Retinal pigment epithelial cell (primary cell): ENCODE data around the gene MYL12A.

Experiments used
- DNase-seq: peaks from one replicate; pipeline ENCODE4 v3.0.0-alpha.2; 2010; ENCODE audit warnings: low read depth
- H3K4me3 ChIP-seq: 2 replicates; pipeline ENCODE4 v1.5.1; 2011; ENCODE audit warnings: mild to moderate bottlenecking, low read length, control low read depth, moderate library complexity
- TF ChIP-seq, protein P1 (sequence below): conservative IDR thresholded peaks from 2 replicates; pipeline ENCODE4 v1.5.1; 2011; ENCODE audit warnings: low read depth, low read length, control low read depth, inconsistent platforms

The MYL12A gene

DNA sequence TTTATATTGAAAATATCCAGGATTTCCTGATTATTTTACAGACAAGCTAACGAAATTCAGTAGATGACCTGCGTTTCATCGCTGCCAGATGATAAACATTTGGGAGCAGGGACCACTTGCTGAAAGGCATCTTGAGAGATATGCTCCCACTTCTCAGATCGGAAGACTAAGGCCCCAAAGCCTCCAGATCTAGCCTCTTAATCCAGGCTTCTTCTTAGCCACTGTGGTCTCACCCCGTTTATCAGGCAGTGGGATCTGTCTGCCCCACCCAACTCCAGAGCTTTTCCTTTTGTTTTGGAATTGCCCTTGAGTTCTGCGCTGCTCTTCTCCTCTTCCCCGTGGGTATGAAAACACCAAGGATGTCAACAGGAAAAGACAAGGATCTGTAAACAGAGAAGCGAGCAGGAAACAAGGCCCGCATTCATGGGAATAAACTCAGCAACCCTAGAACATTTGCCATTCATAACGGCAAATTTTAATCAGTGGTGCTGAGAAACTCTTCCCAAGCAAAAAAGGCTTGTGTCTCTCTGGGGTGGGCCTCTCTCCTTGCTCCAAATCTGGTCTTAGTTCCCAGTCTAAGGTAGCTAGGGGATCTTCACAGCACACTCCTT lies 35.8 kb downstream of the MYL12A start:
- no peak overlapping the region for H3K4me3 ChIP-seq
- no peak for DNase-seq
- TF ChIP-seq, protein P1, sequence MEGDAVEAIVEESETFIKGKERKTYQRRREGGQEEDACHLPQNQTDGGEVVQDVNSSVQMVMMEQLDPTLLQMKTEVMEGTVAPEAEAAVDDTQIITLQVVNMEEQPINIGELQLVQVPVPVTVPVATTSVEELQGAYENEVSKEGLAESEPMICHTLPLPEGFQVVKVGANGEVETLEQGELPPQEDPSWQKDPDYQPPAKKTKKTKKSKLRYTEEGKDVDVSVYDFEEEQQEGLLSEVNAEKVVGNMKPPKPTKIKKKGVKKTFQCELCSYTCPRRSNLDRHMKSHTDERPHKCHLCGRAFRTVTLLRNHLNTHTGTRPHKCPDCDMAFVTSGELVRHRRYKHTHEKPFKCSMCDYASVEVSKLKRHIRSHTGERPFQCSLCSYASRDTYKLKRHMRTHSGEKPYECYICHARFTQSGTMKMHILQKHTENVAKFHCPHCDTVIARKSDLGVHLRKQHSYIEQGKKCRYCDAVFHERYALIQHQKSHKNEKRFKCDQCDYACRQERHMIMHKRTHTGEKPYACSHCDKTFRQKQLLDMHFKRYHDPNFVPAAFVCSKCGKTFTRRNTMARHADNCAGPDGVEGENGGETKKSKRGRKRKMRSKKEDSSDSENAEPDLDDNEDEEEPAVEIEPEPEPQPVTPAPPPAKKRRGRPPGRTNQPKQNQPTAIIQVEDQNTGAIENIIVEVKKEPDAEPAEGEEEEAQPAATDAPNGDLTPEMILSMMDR, result no peak

DNA sequence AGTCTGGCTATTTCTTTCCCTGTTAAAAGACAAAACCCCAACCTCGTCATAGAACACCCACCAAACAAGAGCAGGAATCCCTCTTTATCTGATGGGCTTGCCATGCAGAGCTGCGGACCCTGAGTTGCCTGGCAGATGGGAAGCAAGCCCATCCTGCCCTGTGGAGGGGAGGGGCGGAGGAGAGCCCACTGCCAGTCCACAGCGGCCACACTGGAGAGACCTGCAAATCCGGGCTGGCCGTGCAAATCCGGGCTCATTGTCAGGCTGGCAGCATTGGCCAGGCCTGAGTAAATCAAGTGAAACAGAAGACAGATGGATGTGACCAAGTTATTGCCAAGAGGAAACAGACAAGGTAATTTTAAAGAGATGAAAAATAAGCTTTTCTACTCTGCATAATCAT lies 36.3 kb downstream of the MYL12A start:
- DNase-seq, result no peak
- no peak overlapping the region for H3K4me3 ChIP-seq
- TF ChIP-seq, protein P1, result no peak

DNA sequence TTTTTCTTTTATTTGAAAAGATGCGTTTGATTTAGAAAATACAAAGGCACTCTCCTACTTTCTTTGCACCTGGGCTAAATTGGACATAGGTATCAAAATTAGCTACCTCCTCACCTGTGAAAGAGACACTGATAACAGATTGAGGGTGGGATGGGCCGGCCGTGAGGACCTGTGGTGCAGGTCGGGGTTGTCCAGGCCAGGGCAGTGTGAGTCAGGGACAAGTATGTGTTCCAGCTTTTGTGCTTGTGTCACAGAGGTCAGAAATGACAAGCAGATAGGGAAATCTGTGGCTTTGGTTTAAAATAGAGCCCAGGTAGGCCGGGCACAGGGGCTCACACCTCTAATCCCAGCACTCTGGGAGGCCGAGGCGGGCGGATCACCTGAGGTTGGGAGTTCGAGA lies 36.9 kb downstream of the MYL12A start:
- no peak overlapping the region for H3K4me3 ChIP-seq
- TF ChIP-seq, protein P1, result no peak

DNA sequence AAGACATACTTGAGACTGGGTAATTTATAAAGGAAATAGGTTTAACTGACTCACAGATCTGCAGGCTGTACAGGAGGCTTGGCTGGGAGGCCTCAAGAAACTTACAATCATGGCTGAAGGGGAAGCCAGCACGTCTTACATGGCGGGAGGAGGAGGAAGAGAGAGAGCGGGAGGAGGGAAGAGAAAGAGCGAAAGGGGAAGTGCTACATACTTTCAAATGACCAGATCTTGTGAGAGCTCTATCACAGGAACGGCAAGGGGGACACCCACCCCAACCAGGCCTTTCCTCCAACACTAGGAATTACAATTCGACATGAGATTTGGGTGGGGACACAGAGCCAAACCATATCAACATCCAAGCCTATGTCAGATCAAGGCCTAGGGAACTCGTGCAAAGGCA lies 38.6 kb downstream of the MYL12A start:
- TF ChIP-seq, protein P1, result no peak
- H3K4me3 ChIP-seq, result no peak overlapping the region
- DNase-seq, result no peak

More for the DNA sequence above, 36.9 kb downstream of the MYL12A start:
- no peak for DNase-seq

DNA sequence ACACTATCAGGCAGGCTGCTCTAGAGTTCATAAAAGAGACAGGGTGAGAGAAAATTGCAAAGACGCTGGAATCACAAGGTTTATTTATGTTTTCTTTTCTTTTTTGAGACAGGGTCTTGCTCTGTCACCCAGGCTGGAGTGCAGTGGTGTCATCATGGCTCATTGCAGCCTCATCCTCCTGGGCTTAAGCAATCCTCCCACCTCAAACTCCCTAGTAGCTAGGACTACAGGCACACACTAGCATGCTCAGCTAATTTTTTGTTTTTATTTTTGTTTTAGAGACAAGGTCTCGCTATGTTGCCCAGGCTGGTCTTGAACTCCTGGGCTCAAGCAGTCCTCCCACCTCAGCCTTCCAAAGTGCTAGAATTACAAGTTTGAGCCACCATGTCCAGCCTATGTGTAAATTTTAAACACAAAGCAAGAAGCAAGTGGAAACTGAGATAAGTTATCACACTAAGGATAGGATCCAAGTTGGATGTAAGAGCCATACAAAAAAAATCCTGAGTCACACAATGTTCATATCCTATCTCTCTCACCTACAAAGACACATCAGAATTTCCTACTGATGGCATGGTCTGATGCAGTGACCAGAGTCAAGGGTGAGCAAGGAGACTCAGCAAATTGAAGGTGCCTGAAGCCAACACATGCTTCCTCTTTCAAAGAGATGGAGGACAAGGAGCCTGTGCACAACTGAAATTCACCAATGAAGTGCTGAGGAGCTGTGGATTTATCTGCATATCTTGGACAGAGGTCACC lies 45.8 kb downstream of the MYL12A start:
- no peak overlapping the region for H3K4me3 ChIP-seq
- TF ChIP-seq, protein P1, result no peak
- DNase-seq, result no peak

DNA sequence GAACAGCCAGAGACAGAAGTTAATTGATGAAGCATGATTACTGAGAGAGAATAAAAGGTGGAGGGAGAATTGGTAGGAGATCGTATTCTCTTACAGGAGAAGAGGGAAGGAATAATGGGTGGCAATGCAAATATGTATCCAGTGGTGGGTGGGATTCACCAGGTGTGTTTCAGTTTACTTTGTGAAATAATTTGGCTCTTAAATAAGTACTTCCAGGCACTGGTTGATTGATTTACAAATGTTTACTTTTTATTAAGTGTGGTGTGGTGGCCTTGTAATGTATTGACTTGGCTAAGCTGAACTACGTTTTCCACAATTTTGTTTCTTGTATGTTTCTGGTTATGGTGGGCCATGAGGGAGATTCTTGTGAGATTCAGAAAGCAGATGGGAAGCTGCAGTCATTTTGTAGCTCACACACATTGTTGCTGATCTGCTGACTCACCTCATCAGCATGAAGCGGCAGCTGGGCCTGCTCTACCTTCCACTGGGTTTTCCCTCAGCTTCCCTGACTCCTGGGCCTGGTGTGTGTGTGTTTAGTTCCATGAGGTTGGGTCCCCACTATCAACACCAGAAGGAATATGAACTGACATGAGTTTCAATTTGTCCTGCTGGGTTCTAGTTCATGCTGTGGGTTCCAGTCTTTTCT lies 47.0 kb downstream of the MYL12A start:
- no peak for DNase-seq

More for the DNA sequence above, 47.0 kb downstream of the MYL12A start:
- H3K4me3 ChIP-seq, result no peak overlapping the region
- TF ChIP-seq, protein P1, result no peak
